Muscle layer of colon (tissue), 2 donors: ENCODE results near the gene SLC2A8.

Experiments
- H3K27ac ChIP-seq: one replicate; pipeline ENCODE4 v1.7.0; 2013; ENCODE audit warnings: low read depth, mild to moderate bottlenecking, low read length, moderate library complexity
- H3K27me3 ChIP-seq, 2 donors: one replicate each; pipeline ENCODE4 v1.7.0; 2013; ENCODE audit warnings: low read length in 2 of 2, mild to moderate bottlenecking in 2 of 2; ENCODE audit not compliant: insufficient read depth in 2 of 2, control insufficient read depth in 1 of 2
- H3K36me3 ChIP-seq: one replicate; pipeline ENCODE4 v1.7.0; 2013; ENCODE audit warnings: mild to moderate bottlenecking, low read length; ENCODE audit not compliant: insufficient read depth
- H3K4me1 ChIP-seq: one replicate; pipeline ENCODE4 v1.7.0; 2013; ENCODE audit warnings: mild to moderate bottlenecking, low read length; ENCODE audit not compliant: insufficient read depth
- H3K4me3 ChIP-seq, 2 donors: one replicate each; pipeline ENCODE4 v1.7.0; 2013; ENCODE audit warnings: low read length in 2 of 2, low read depth in 1 of 2, mild to moderate bottlenecking in 1 of 2, moderate library complexity in 1 of 2
- H3K9ac ChIP-seq: one replicate; pipeline ENCODE4 v1.7.0; 2013; ENCODE audit warnings: low read length
- H3K9me3 ChIP-seq: one replicate; pipeline ENCODE4 v1.7.0; 2013; ENCODE audit warnings: mild to moderate bottlenecking, low read length
- donor health status: abdominal sarcoma.
- donor health status: Adenocarcinoma of cecum.

Gene SLC2A8

DNA sequence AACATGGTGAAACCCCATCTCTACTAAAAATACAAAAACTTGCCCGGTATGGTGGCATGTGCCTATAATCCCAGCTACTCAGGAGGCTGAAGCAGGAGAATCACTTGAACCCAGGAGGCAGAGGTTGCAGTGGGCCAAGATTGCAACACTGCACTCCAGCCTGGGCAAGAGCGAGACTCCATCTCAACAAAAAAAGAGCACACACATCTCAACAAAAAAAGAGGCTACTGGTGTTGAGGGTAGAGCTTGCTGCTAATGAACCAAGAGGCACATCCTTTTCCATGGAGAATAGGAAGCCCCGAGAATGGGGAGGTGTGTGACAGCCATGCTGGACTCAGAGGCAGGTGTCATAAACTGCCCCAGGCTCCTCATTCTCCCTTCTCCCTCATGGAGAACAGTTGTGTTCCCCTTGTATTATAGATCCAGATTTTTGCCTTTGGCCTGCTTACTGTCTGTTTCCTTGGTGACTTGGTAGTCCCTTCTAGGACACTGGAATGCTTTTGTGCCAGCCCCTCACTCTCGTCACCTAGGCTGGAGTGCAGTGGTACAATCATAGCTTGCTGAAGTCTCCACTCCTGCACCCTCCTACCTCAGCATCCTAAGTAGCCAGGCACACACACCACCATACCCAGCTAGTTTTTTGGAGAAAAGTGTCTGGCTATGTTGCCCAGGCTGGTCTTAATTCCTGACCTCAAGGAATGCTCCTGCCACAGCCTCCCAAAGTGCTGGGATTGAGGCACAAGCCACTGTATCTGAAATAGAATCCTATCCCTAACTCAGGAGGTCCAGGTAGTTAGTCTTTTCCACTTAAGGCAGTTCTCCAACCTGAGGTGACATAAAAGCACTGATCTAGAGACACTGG, 49.1 kb downstream of the SLC2A8 start:
- Histone ChIP-seq H3K9me3 (no peaks in the 10 kb centered on the region), H3K27ac (no peak overlapping the region)

DNA sequence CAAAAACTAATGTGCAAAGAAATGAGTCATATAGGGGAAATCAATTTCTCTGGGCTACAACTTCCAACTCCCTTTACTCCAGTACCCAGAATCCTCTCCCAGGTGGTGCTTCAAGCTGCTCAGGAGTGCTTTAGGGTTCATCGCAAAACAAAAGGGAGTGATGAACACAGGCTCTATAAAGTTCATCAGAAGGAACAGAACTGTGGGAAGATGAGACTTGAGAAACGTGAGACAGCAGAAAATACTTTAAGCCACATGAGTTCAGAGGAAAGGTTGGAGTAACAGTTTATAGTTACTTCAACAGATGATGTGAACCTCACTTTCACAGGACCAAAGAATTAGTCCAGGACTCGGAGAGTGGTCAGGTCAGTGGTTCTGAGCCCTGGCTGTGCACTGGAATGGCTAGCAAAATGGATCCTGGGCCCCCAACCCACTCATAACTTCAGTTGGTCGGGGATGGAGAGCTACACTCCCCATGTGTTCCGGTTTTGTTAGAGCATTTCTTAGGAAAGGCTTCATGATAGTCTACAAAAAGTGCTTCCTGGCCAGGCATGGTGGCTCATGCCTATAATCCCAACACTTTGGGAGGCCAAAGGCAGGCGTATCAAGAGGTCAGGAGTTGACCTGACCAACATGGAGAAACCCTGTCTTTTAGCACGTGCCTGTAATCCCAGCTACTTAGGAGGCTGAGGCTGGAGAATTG, 49.9 kb downstream of the SLC2A8 start:
- Histone ChIP-seq H3K9me3 (no peaks in the 10 kb centered on the region), H3K27ac (no peak overlapping the region), H3K36me3 (peaks cover 68% of the 10 kb centered on the region)

More for the DNA sequence above, 49.1 kb downstream of the SLC2A8 start:
- Histone ChIP-seq H3K27me3 (no peaks in the 10 kb centered on the region), H3K4me1 (peaks cover 18% of the 10 kb centered on the region), H3K4me3 (no peak overlapping the region), H3K9ac (no peak overlapping the region), H3K36me3 (peaks cover 73% of the 10 kb centered on the region)

DNA sequence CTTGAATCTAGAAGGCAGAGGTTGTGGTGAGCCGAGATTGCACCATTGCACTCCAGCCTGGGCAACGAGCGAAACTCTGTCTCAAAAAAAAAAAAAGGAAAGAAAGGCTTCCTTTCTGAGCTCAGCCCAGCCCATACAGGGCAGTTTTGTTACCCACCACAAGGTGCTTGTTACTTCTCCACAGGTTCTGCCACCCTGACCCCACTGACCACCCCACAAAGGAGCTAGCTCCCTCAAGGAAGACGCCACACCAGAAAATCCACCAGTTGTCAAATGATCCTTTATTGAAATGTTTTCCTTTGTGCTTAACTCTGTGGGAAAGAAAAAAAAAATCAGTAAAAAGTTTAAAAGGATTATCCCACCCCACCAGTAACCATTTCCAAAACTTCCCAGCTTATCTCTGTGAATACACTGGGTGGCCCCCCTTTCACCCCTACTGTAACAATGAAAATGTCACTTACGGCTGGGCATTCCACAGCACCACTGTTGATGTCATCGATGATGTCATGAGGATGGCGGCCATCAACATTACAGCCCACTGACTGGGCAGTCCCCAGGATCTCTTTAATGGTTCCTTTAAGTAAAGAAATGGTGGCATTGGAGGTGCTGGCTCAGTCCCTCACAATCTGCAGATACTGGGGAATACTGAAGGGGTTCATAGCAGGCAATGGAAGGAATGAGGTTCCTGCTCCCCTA, 50.6 kb downstream of the SLC2A8 start:
- no peak overlapping the region for H3K9ac ChIP-seq

More for the DNA sequence above, 49.9 kb downstream of the SLC2A8 start:
- no peaks in the 10 kb centered on the region for H3K27me3 ChIP-seq
- H3K4me3 ChIP-seq, result no peak overlapping the region
- H3K4me1 ChIP-seq, result peaks cover 18% of the 10 kb centered on the region
- H3K9ac ChIP-seq, result no peak overlapping the region

DNA sequence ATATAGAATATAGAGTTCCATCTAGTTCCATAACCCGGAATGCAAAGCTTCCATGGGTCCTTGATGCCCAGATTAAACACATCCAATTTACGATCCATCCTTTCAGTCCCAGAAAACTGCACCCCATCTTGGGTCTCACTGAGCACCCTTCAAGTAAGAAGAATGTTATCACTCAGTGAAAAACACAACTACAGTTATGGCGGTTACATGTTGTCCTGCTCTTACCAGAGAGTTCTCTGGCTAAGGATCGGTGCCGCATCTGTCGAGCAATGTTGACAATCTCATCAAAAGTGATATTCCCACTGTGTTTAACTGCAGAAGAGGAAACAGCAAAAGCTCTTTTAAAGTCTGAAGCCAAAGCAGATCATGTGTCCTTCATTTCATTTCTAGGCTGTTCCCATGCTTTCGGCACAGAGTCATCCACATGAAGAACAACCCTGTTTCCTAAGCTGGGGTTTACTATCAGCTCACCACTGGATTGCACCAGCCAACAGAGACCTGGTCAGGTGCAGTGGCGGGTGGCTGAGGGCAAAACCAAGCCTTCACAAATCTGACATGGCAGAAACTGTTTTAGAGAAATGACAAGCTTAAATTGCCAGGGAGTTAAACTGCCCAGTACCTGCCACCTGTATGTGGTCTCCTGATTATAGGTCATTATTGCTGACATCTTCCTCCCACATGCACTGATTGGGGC, 51.3 kb downstream of the SLC2A8 start:
- Histone ChIP-seq H3K27me3 (no peaks in the 10 kb centered on the region), H3K4me1 (peaks cover 30% of the 10 kb centered on the region), H3K9me3 (no peaks in the 10 kb centered on the region), H3K27ac (no peak overlapping the region), H3K4me3 (no peak overlapping the region), H3K9ac (no peak overlapping the region), H3K36me3 (peaks cover 61% of the 10 kb centered on the region)

More for the DNA sequence above, 50.6 kb downstream of the SLC2A8 start:
- no peaks in the 10 kb centered on the region for H3K9me3 ChIP-seq
- H3K4me3 ChIP-seq, result no peak overlapping the region
- H3K36me3 ChIP-seq, result peaks cover 66% of the 10 kb centered on the region
- peaks cover 23% of the 10 kb centered on the region for H3K4me1 ChIP-seq
- H3K27ac ChIP-seq, result no peak overlapping the region
- no peaks in the 10 kb centered on the region for H3K27me3 ChIP-seq

DNA sequence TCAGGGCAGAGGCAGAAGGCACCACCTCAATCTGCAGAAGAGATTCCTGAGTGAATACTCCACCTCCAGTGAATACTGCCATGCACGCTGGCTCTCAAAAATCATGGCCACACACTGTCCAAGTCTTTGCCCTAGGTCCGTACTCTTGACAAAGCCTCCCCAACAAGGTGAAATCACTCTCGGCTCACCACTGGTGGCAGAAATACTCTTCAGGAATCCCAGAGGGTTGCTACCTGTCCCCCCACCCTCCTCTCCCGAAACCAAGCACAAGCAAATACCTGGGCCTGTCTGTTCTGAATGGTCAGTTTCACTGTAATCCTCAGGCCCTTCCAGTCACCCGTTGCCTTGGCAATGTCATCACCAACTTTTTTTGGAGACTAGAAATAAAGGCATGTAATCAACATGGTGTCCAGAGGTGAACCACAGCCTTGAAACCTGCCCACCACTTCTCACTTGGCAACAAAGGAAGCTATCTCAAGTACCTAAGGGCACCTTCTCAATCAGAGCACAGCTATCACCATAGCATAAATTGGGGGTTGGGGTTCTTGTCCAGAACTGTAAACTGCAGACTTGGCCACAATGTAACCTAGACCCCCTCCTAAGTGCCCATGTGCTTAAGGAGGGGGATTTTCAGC, 52.5 kb downstream of the SLC2A8 start:
- Histone ChIP-seq H3K36me3 (peaks cover 57% of the 10 kb centered on the region), H3K27me3 (no peaks in the 10 kb centered on the region), H3K27ac (peak overlapping the region; percentile 95), H3K4me1 (peaks cover 35% of the 10 kb centered on the region), H3K4me3 (peak overlapping the region; percentile 84 to 94), H3K9me3 (no peaks in the 10 kb centered on the region), H3K9ac (peak overlapping the region; percentile 82)

DNA sequence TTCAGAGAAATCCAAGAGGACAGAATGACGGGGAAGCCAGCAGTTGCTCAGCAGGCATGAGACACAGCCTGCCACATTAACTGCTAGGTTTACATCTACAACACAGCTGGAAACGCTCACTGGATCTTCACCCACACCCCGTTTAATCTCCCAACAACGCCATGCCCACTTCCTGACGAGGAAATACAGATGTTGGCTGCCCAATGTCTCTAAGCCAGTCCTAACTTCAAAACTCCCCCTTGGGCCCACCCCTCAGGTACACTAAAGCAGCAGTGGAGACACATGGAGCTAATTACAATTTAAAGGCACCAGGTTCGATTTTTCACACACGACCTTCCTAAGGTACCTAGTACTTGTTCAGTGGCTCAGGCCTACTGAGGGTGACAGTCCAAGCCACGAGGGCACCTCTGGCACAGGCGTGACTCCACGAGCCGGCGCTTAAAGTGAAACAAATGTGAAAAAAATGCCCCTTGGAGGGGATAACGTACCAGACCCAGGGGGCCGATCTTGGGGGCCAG, 53.3 kb downstream of the SLC2A8 start:
- Histone ChIP-seq H3K27me3 (no peaks in the 10 kb centered on the region), H3K36me3 (peaks cover 55% of the 10 kb centered on the region), H3K9me3 (no peaks in the 10 kb centered on the region), H3K9ac (peak overlapping the region; percentile 82), H3K4me3 (peak overlapping the region; percentile 84 to 94), H3K27ac (peak overlapping the region; percentile 95), H3K4me1 (peaks cover 36% of the 10 kb centered on the region)

DNA sequence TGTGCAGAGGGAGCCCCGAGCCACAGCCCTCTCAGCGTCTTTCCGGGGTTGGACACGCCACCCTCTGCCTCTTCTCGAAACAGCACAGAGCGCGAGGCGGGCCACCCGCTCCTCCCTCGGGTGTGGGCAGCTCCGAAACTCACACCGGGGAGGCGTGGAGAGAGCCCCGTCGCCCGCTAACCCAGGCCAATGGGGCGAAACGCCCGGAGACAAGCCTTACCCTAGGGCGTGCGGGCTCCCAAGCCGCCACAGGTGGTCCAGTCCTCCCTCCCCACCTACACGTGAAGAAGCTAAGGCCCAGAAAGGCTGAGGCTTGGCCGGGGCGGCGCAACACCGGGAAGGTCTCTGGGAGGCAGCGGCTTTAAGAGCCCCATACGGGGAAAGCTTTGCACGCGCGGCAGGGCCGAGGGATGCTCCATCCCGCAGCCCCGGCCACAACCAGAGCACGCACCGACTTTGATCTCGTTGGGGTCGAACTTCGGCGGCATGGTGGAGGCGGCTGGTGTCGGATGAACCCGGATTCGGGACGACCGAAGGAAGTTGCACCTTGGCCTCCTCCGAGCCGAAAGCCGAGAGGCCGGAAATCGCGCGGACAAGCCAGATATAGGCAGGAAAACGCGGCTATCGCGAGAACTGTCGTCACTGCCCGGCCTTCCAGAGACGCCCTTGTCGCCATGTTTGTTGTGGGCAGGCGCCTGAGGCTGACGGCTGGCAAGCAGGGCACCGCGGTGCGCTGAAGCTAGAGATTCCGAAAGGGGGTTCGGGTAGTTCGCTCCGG, 54.0 kb downstream of the SLC2A8 start, which contains the start of the genes LRSAM1 and RPL12:
Gene LRSAM1 (plus strand): TSS at position 681 of the 778 bp plus-strand sequence. CDS start 3,018 bp downstream, outside the sequence.
Gene RPL12 (minus strand): TSS at position 577 of the 778 bp plus-strand sequence. CDS start 89 bp downstream, at position 488.
- Histone ChIP-seq H3K4me3 (peak within 1 kb of the TSS; percentile 84 to 94), H3K4me1 (peaks cover 41% of the 10 kb centered on the region), H3K36me3 (peaks cover 49% of the 10 kb centered on the region), H3K9me3 (no peaks in the 10 kb centered on the region), H3K9ac (peak within 1 kb of the TSS; percentile 82), H3K27me3 (no peaks in the 10 kb centered on the region), H3K27ac (peak within 1 kb of the TSS; percentile 95)

DNA sequence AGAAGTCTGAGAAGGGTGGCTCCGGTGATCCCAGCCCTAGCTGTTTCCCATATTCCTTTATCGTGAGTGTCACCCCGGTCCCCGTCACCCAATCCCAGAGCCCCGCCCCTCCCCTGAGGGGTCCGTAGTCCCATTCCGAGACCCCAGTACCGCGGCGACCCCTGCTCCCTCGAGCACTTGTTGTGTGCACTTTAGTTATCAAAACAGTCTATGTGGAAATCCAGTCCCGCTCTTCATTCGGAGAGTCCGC, 54.6 kb downstream of the SLC2A8 start:
- H3K9ac ChIP-seq, result peak overlapping the region; percentile 69
- no peaks in the 10 kb centered on the region for H3K9me3 ChIP-seq
- H3K4me1 ChIP-seq, result peaks cover 41% of the 10 kb centered on the region
- H3K4me3 ChIP-seq, result peak overlapping the region; percentile 84 to 94
- no peaks in the 10 kb centered on the region for H3K27me3 ChIP-seq
- peak overlapping the region; percentile 95 for H3K27ac ChIP-seq
- peaks cover 44% of the 10 kb centered on the region for H3K36me3 ChIP-seq

DNA sequence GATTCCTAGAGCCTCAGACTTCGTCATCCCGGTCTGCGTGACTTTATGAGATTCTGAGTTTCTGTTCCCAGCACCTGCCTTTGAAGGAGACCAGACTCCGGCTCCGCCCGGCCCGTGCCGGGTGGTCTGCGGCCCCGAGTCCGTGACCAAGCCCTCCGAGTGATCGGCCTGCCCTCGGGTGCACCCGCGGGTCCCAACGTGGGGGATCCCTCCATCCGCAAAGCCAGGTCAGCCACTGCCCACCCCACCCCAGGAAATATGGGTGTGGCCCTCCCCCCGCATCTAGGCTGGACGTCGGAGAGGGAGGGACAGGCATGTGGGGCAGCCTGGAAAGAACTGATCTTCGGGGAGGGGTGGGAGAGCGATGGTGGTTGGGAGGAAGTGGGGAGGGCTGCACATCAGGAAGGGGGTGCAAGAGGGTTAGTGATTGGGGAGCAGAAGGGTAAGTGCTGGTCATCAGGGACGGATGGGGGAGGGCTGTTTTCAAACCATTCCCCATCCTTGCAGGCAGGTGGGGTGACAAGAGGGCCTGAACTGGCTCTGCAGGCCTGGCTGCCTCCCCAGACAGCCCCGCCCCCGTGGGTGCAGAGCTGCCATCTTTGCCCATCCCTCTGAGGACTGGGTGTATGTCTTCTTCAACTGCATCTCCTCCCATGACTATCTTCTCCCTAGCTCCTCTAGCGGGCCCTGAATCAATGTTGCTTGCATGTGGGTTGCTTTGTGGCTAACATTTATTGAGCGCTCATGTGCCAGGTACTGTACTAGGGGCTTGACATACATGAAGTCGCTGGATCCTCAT, 55.1 kb downstream of the SLC2A8 start:
- no peaks in the 10 kb centered on the region for H3K9me3 ChIP-seq
- no peaks in the 10 kb centered on the region for H3K27me3 ChIP-seq
- H3K4me1 ChIP-seq, result peaks cover 41% of the 10 kb centered on the region
- peak overlapping the region; percentile 69 for H3K9ac ChIP-seq
- H3K4me3 ChIP-seq, result peak overlapping the region; percentile 84 to 94
- peak overlapping the region; percentile 95 for H3K27ac ChIP-seq
- H3K36me3 ChIP-seq, result peaks cover 38% of the 10 kb centered on the region
